ENCODE results near the gene PDIA6.

GRCh38 chr2:10846110-10846861, 33.7 kb upstream of the PDIA6 start:
- TF ChIP-seq CTCF (IDR thresholded peaks at IDR 0.05) (no peak), POLR2AphosphoS5 (IDR thresholded peaks at IDR 0.05; ENCODE audit: low read depth, low read length) (no peak)
